Measurements from ENCODE around the gene SCMH1.

DNA sequence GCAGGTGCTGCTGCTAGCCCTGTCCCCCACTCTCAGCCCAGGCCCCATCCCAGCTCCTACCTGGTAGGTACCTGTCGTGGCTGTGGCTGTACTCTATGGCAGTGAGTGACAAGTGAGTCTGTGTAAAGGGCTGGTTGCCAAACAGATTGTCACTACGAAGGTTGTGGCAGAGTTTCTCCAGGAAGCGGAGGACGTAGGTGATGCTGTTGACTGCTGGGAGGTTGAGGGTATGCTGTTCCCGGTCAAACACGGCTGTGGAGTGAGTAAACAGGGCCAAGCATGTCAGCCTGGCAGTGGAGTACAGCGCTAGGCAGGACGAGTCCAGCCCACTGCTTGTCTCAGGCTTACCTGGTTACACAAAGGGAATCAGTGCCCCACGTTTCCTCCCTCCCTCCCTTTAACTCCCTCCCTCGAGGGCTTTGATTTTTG, 195.7 kb downstream of the SCMH1 start:
- TF ChIP-seq, protein P1, sequence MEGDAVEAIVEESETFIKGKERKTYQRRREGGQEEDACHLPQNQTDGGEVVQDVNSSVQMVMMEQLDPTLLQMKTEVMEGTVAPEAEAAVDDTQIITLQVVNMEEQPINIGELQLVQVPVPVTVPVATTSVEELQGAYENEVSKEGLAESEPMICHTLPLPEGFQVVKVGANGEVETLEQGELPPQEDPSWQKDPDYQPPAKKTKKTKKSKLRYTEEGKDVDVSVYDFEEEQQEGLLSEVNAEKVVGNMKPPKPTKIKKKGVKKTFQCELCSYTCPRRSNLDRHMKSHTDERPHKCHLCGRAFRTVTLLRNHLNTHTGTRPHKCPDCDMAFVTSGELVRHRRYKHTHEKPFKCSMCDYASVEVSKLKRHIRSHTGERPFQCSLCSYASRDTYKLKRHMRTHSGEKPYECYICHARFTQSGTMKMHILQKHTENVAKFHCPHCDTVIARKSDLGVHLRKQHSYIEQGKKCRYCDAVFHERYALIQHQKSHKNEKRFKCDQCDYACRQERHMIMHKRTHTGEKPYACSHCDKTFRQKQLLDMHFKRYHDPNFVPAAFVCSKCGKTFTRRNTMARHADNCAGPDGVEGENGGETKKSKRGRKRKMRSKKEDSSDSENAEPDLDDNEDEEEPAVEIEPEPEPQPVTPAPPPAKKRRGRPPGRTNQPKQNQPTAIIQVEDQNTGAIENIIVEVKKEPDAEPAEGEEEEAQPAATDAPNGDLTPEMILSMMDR (IDR thresholded peaks at IDR 0.05; ENCODE audit: extremely low read depth in 1 of 2, insufficient read depth in 1 of 2, low read depth in 1 of 2, low read length in 2 of 2) = no peak
- no peak for TF ChIP-seq POLR2A (IDR thresholded peaks at IDR 0.05; ENCODE audit: low read depth, low read length)

Measured in endothelial cell of umbilical vein (primary cell).